ENCODE data around the gene HNRNPA1L2. TPM values are rescaled to one million over a fixed set of nuclear protein-coding genes. Genes with fewer than 3 reads are reported as not detected.
A peak's percentile ranks its signal among the peaks of the same experiment; 100 is the strongest.
"Not testable (repeated sequence)": the region's sequence is repeated elsewhere in the genome, so short reads cannot be mapped to it uniquely, and the experiment has no call there.

The HNRNPA1L2 gene
- polyA plus RNA-seq, 1 of the 3 experiments (the other 2 are of a cell fraction), result 4.5 TPM

- Histone ChIP-seq H4K20me1 (ENCODE audit: insufficient read depth) (no peaks in the 10 kb centered on the region), H3K9ac (no peak overlapping the region), H3F3A (replicated peaks; ENCODE audit: insufficient read depth) (no peaks in the 10 kb centered on the region), H3K4me2 (no peak overlapping the region; the same call in 1 of the 2 replicates), H2AFZ (ENCODE audit: low read depth) (peak overlapping the region; percentile 82; the same call in 1 of the 2 replicates), H3K79me2 (ENCODE audit: insufficient read depth) (no peaks in the 10 kb centered on the region), H3K9me3 (no peaks in the 10 kb centered on the region), H3K36me3 (replicated peaks in 1 of 2; ENCODE audit: control insufficient read depth in 1 of 2, insufficient read depth in 2 of 2, low read length in 1 of 2) (no peaks in the 10 kb centered on the region), H3K9me2 (no peaks in the 10 kb centered on the region), H3K27ac (ENCODE audit: low read depth in 2 of 2, low read length in 1 of 2) (no peak overlapping the region), H3K4me3 (ENCODE audit: low read depth in 2 of 2, low read length in 1 of 2) (peak overlapping the region in 1 of 2 experiments; percentile 50; a peak in 2 of 4 replicates), H3K4me1 (ENCODE audit: control insufficient read depth in 1 of 2, insufficient read depth in 2 of 2, low read depth in 1 of 2, low read length in 1 of 2) (no peaks in the 10 kb centered on the region; a peak in 1 of 4 replicates), H3K27me3 (ENCODE audit: insufficient read depth) (no peaks in the 10 kb centered on the region)
- ChIA-PET CTCF (no interaction called here), POLR2A (interaction anchor here (1.3 kb wide), 1 partner anchor 209 kb away, joined by 3 read pairs; no protein-coding TSS in a partner anchor)
- WGBS (ENCODE audit: low lambda C conversion rate), result 64% methylated on average over 3 of the region's 3 CpGs
- TF ChIP-seq, protein P1, sequence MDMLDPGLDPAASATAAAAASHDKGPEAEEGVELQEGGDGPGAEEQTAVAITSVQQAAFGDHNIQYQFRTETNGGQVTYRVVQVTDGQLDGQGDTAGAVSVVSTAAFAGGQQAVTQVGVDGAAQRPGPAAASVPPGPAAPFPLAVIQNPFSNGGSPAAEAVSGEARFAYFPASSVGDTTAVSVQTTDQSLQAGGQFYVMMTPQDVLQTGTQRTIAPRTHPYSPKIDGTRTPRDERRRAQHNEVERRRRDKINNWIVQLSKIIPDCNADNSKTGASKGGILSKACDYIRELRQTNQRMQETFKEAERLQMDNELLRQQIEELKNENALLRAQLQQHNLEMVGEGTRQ (IDR thresholded peaks at IDR 0.05; ENCODE audit: borderline replicate concordance, low read depth, low read length), result no peak
- TF ChIP-seq TCF12 (IDR thresholded peaks at IDR 0.05) (no peak), FOXJ3 (CRISPR knock-in tag; IDR thresholded peaks at IDR 0.05) (no peak), ZBTB33 (IDR thresholded peaks at IDR 0.05; ENCODE audit: borderline replicate concordance, low read depth) (no peak), REST (IDR thresholded peaks at IDR 0.05; ENCODE audit: low read depth, low read length) (no peak), TAF1 (IDR thresholded peaks at IDR 0.05; ENCODE audit: borderline replicate concordance, low read depth, low read length) (no peak), USF1 (IDR thresholded peaks at IDR 0.05; ENCODE audit: borderline replicate concordance, low read depth) (no peak), YY1 (IDR thresholded peaks at IDR 0.05; ENCODE audit: low read depth) (no peak), MEF2A (IDR thresholded peaks at IDR 0.05; ENCODE audit: borderline replicate concordance, low read depth) (no peak), RXRA (IDR thresholded peaks at IDR 0.05; ENCODE audit: borderline replicate concordance, low read depth) (no peak), NFIC (IDR thresholded peaks at IDR 0.05; ENCODE audit: borderline replicate concordance) (no peak), FOSL2 (IDR thresholded peaks at IDR 0.05; ENCODE audit: borderline replicate concordance, low read depth) (no peak), JUND (IDR thresholded peaks at IDR 0.05) (no peak), TEAD4 (IDR thresholded peaks at IDR 0.05; ENCODE audit: borderline replicate concordance, insufficient read depth) (no peak)
- no peak for DNase-seq
These were observed 41.6 kb upstream of the HNRNPA1L2 start for GRCh38 chr13:52600666-52601065.

DNA sequence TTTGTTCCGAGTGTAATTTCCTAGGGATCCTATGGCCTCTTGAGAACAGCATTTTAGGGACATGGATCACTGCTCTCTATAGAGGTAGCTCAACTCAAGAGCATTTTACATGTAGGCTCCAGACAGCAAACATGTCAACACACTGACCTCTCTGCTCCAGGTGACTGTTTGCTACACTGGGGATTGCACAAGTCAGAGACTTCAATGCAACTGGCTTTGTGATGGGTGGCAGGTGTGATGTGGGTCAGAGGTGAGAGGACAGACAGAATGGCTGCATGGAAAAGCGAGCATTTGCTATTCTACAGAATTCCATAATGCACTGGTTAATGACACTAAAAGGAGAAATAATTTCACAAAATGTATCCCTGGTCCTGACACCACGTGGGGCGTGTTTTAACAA lies 38.9 kb upstream of the HNRNPA1L2 start:
- H3K9me3 ChIP-seq; H4K20me1 ChIP-seq (ENCODE audit: insufficient read depth); POLR2A ChIA-PET; CTCF ChIA-PET; H3K79me2 ChIP-seq (ENCODE audit: insufficient read depth); H3K4me2 ChIP-seq; H3F3A ChIP-seq (replicated peaks; ENCODE audit: insufficient read depth); H2AFZ ChIP-seq (ENCODE audit: low read depth); H3K27me3 ChIP-seq (ENCODE audit: insufficient read depth); H3K36me3 ChIP-seq (replicated peaks in 1 of 2; ENCODE audit: control insufficient read depth in 1 of 2, insufficient read depth in 2 of 2, low read length in 1 of 2); H3K27ac ChIP-seq (ENCODE audit: low read depth in 2 of 2, low read length in 1 of 2); DNase-seq; H3K9ac ChIP-seq; H3K4me3 ChIP-seq (ENCODE audit: low read depth in 2 of 2, low read length in 1 of 2); H3K4me1 ChIP-seq (ENCODE audit: control insufficient read depth in 1 of 2, insufficient read depth in 2 of 2, low read depth in 1 of 2, low read length in 1 of 2); H3K9me2 ChIP-seq: not testable (repeated sequence)
- WGBS (ENCODE audit: low lambda C conversion rate), result 78% methylated on average over 4 of the region's 4 CpGs

DNA sequence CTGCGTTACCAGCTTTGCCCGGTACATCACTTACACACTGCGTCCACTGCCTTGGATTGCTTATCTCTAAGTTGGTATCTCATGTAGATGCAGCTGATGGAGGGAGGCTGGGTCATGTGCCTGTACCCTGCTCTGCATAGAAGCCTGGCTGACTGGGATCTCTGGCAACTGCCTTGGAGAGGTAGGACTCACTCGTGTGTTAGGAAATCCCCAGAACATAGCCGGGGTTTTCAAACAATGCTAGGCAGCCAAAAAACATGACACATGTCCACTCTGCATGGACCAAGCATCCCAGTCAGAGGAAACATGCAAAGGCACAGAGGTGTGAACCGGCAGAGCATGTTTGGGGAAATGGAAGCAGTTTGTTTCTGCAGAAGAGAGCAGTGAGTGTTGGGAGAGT lies 36.1 kb upstream of the HNRNPA1L2 start:
- H3K27ac ChIP-seq (ENCODE audit: low read depth in 2 of 2, low read length in 1 of 2); H3K4me1 ChIP-seq (ENCODE audit: control insufficient read depth in 1 of 2, insufficient read depth in 2 of 2, low read depth in 1 of 2, low read length in 1 of 2); H3K79me2 ChIP-seq (ENCODE audit: insufficient read depth); H3K4me3 ChIP-seq (ENCODE audit: low read depth in 2 of 2, low read length in 1 of 2); H3K9ac ChIP-seq; H3K4me2 ChIP-seq; H4K20me1 ChIP-seq (ENCODE audit: insufficient read depth); H3K9me2 ChIP-seq; H3F3A ChIP-seq (replicated peaks; ENCODE audit: insufficient read depth); H3K9me3 ChIP-seq; POLR2A ChIA-PET; H3K27me3 ChIP-seq (ENCODE audit: insufficient read depth); H2AFZ ChIP-seq (ENCODE audit: low read depth); DNase-seq; H3K36me3 ChIP-seq (replicated peaks in 1 of 2; ENCODE audit: control insufficient read depth in 1 of 2, insufficient read depth in 2 of 2, low read length in 1 of 2): not testable (repeated sequence)
- CTCF ChIA-PET, result interaction anchor here (1.5 to 2.4 kb wide), 2 partner anchors 362 to 546 kb away, joined by 5 to 6 read pairs; no protein-coding TSS in a partner anchor
- 61% methylated on average over 6 of the region's 6 CpGs for WGBS (ENCODE audit: low lambda C conversion rate)
